ENCODE data around the gene VCL. TPM values are rescaled to one million over a fixed set of nuclear protein-coding genes. Genes with fewer than 3 reads are reported as not detected.
A peak's percentile ranks its signal among the peaks of the same experiment; 100 is the strongest.

VCL gene
- total and polyA plus RNA-seq, 9 of the 15 experiments (the other 6 are each of a cell fraction or from before 2014, with no cell fraction given), result 29.8 to 186 (median 76.4) TPM

DNA sequence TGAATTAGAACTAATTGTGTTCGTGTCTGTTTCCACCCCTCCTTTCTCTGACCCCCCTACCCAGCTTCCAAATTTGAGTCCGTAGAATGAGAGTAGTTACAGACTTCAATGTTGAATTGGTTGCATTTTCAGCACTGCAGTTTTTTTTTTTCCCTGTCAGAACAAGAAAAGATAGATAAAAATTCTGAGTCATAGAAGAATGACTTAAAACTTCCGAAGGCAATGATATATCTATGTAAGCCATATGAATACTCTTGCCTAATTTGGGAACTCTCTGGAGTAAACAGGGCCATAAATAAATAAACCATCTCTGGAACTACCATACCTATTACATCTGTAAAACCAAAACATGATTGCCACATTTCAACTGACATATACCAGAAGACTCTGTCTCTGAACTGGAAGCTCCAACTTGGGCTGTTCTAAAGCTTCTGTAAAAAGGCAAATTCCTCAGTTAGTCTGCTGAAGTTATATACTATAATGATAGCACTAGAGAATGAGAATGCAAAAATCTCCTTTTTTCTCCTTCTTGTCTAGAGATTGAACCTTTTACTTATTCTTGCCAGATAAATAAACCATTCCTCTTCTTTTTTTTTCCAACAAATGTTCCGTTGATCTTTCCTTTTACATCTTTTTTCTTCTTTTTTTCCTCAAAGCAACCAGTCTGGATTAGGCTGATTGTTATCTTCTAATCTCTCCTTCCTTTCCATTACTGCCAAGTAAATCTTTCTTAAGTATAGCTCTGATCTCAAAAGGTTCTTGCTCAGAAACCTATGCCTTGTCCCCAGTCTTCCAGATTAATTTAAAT is 23.5 kb downstream of the VCL start (continued):
- TF ChIP-seq, protein P1, sequence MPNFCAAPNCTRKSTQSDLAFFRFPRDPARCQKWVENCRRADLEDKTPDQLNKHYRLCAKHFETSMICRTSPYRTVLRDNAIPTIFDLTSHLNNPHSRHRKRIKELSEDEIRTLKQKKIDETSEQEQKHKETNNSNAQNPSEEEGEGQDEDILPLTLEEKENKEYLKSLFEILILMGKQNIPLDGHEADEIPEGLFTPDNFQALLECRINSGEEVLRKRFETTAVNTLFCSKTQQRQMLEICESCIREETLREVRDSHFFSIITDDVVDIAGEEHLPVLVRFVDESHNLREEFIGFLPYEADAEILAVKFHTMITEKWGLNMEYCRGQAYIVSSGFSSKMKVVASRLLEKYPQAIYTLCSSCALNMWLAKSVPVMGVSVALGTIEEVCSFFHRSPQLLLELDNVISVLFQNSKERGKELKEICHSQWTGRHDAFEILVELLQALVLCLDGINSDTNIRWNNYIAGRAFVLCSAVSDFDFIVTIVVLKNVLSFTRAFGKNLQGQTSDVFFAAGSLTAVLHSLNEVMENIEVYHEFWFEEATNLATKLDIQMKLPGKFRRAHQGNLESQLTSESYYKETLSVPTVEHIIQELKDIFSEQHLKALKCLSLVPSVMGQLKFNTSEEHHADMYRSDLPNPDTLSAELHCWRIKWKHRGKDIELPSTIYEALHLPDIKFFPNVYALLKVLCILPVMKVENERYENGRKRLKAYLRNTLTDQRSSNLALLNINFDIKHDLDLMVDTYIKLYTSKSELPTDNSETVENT (CRISPR knock-in tag; IDR thresholded peaks at IDR 0.05), result no peak
- TF ChIP-seq, protein P2, sequence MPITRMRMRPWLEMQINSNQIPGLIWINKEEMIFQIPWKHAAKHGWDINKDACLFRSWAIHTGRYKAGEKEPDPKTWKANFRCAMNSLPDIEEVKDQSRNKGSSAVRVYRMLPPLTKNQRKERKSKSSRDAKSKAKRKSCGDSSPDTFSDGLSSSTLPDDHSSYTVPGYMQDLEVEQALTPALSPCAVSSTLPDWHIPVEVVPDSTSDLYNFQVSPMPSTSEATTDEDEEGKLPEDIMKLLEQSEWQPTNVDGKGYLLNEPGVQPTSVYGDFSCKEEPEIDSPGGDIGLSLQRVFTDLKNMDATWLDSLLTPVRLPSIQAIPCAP (CRISPR knock-in tag; IDR thresholded peaks at IDR 0.05; ENCODE audit: borderline replicate concordance), result no peak
- TF ChIP-seq ZNF174 (CRISPR knock-in tag; IDR thresholded peaks at IDR 0.05) (no peak), GABPB2 (CRISPR knock-in tag; conservative IDR thresholded peaks at IDR 0.05) (no peak), ZNF232 (CRISPR knock-in tag; IDR thresholded peaks at IDR 0.05) (no peak), THRAP3 (IDR thresholded peaks at IDR 0.05; ENCODE audit: borderline replicate concordance) (peak; percentile 93), ZNF23 (CRISPR knock-in tag; IDR thresholded peaks at IDR 0.05) (no peak), CC2D1A (IDR thresholded peaks at IDR 0.05) (peak; percentile 7; the same call in 1 of the 2 replicates), POLR2G (IDR thresholded peaks at IDR 0.05; ENCODE audit: low read depth, low read length) (no peak), PTRF (tag; IDR thresholded peaks at IDR 0.05) (no peak), ZSCAN29 (IDR thresholded peaks at IDR 0.05) (no peak), BHLHE40 (IDR thresholded peaks at IDR 0.05; ENCODE audit: low read length) (peak; percentile 54; the same call in 1 of the 2 replicates), ZNF146 (CRISPR knock-in tag; IDR thresholded peaks at IDR 0.05; ENCODE audit: unreplicated experiment) (no peak), POLR3A (IDR thresholded peaks at IDR 0.05; ENCODE audit: borderline replicate concordance, extremely low read depth, insufficient read depth, insufficient read length) (no peak)
- TF ChIP-seq, protein P3, sequence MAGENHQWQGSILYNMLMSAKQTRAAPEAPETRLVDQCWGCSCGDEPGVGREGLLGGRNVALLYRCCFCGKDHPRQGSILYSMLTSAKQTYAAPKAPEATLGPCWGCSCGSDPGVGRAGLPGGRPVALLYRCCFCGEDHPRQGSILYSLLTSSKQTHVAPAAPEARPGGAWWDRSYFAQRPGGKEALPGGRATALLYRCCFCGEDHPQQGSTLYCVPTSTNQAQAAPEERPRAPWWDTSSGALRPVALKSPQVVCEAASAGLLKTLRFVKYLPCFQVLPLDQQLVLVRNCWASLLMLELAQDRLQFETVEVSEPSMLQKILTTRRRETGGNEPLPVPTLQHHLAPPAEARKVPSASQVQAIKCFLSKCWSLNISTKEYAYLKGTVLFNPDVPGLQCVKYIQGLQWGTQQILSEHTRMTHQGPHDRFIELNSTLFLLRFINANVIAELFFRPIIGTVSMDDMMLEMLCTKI (IDR thresholded peaks at IDR 0.05; ENCODE audit: partially characterized antibody), result no peak
- TF ChIP-seq, protein P4, sequence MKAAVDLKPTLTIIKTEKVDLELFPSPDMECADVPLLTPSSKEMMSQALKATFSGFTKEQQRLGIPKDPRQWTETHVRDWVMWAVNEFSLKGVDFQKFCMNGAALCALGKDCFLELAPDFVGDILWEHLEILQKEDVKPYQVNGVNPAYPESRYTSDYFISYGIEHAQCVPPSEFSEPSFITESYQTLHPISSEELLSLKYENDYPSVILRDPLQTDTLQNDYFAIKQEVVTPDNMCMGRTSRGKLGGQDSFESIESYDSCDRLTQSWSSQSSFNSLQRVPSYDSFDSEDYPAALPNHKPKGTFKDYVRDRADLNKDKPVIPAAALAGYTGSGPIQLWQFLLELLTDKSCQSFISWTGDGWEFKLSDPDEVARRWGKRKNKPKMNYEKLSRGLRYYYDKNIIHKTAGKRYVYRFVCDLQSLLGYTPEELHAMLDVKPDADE (conservative IDR thresholded peaks at IDR 0.05; ENCODE audit: control insufficient read depth, low read depth, low read length), result no peak
- TF ChIP-seq, protein P5, sequence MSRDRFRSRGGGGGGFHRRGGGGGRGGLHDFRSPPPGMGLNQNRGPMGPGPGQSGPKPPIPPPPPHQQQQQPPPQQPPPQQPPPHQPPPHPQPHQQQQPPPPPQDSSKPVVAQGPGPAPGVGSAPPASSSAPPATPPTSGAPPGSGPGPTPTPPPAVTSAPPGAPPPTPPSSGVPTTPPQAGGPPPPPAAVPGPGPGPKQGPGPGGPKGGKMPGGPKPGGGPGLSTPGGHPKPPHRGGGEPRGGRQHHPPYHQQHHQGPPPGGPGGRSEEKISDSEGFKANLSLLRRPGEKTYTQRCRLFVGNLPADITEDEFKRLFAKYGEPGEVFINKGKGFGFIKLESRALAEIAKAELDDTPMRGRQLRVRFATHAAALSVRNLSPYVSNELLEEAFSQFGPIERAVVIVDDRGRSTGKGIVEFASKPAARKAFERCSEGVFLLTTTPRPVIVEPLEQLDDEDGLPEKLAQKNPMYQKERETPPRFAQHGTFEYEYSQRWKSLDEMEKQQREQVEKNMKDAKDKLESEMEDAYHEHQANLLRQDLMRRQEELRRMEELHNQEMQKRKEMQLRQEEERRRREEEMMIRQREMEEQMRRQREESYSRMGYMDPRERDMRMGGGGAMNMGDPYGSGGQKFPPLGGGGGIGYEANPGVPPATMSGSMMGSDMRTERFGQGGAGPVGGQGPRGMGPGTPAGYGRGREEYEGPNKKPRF (IDR thresholded peaks at IDR 0.05; ENCODE audit: low read depth, low read length), result no peak
- TF ChIP-seq, protein P6, sequence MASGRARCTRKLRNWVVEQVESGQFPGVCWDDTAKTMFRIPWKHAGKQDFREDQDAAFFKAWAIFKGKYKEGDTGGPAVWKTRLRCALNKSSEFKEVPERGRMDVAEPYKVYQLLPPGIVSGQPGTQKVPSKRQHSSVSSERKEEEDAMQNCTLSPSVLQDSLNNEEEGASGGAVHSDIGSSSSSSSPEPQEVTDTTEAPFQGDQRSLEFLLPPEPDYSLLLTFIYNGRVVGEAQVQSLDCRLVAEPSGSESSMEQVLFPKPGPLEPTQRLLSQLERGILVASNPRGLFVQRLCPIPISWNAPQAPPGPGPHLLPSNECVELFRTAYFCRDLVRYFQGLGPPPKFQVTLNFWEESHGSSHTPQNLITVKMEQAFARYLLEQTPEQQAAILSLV (tag; IDR thresholded peaks at IDR 0.05), result peak; percentile 47; the same call in 1 of the 2 replicates

Data from K562 (cell line).